ENCODE measurements around the gene FGL2.

- no peak for TF ChIP-seq CTCF (IDR thresholded peaks at IDR 0.05)
- no peak for TF ChIP-seq POLR2AphosphoS5 (IDR thresholded peaks at IDR 0.05)
Observed at GRCh38 chr7:77216181-77216845, 16.7 kb upstream of the FGL2 start.
